Measurements from ENCODE around the gene KCTD21. TPM values are rescaled to one million over a fixed set of nuclear protein-coding genes. Genes with fewer than 3 reads are reported as not detected.

Gene KCTD21
- total and polyA plus RNA-seq, 2 experiments from 2014 or later = 5.7 to 13.1 TPM

DNA sequence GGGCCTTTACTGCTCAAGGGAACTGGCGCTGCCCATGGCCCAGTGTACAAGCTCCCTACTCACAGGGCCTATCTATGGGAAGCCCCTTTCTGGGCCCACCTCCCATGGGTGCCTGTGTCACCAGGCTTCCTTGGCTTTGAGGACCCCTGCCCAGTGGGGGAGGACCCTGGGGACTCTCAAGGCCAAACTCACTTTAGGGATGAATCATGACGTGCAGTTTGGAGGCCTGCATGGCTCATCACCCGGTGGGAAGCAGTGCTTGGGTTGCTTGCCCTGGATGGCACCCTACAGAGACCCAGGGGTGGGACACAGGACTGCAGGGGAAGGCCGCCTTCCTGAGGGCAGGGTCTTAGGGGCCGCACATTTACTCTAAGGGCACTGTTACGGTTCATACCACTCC, 16.5 kb downstream of the KCTD21 start:
- Histone ChIP-seq H3K9me2 (ENCODE audit: insufficient read depth) (no peaks in the 10 kb centered on the region), H3K36me3 (ENCODE audit: low read depth) (peaks cover 8% of the 10 kb centered on the region; the same call in 1 of the 2 replicates), H3K27me3 (replicated peaks; ENCODE audit: insufficient read depth) (no peaks in the 10 kb centered on the region), H3K9ac (no peak overlapping the region), H3K79me2 (ENCODE audit: insufficient read depth) (peaks cover 7% of the 10 kb centered on the region), H3K4me1 (ENCODE audit: insufficient read depth) (peaks cover 18% of the 10 kb centered on the region), H3K9me3 (ENCODE audit: low read depth) (no peaks in the 10 kb centered on the region), H3K4me3 (no peak overlapping the region), H3F3A (ENCODE audit: insufficient read depth) (peaks cover 20% of the 10 kb centered on the region), H2AFZ (no peak overlapping the region), H3K4me2 (ENCODE audit: unreplicated experiment) (no peak overlapping the region), H3K27ac (no peak overlapping the region), H4K20me1 (ENCODE audit: insufficient read depth) (no peaks in the 10 kb centered on the region)
- no peak for DNase-seq
- TF ChIP-seq EZH2phosphoT487 (IDR thresholded peaks at IDR 0.05; ENCODE audit: insufficient read depth, low read depth) = no peak
- no peak for TF ChIP-seq EZH2 (IDR thresholded peaks at IDR 0.05; ENCODE audit: insufficient read depth, poor library complexity, severe bottlenecking)
- 88 to 94% methylated on average over 6 of the region's 6 CpGs for WGBS, 2 experiments (ENCODE audit: low coverage in 1 of 2, low lambda C conversion rate in 2 of 2, missing lambda C conversion rate in 2 of 2)
- in situ Hi-C loops (cut with MboI) = no loop called here

GRCh38 chr11:78170874-78171549, 17.4 kb downstream of the KCTD21 start:
- Histone ChIP-seq H3K4me1 (ENCODE audit: insufficient read depth) (peaks cover 18% of the 10 kb centered on the region), H3F3A (ENCODE audit: insufficient read depth) (peaks cover 20% of the 10 kb centered on the region), H3K27ac (no peak overlapping the region), H3K9ac (no peak overlapping the region), H3K9me3 (ENCODE audit: low read depth) (no peaks in the 10 kb centered on the region), H3K4me2 (ENCODE audit: unreplicated experiment) (no peak overlapping the region), H3K79me2 (ENCODE audit: insufficient read depth) (peaks cover under 1% of the 10 kb centered on the region; the same call in 1 of the 2 replicates), H3K36me3 (ENCODE audit: low read depth) (peaks cover 8% of the 10 kb centered on the region; the same call in 1 of the 2 replicates), H3K27me3 (replicated peaks; ENCODE audit: insufficient read depth) (no peaks in the 10 kb centered on the region), H4K20me1 (ENCODE audit: insufficient read depth) (no peaks in the 10 kb centered on the region), H3K9me2 (ENCODE audit: insufficient read depth) (no peaks in the 10 kb centered on the region), H3K4me3 (no peak overlapping the region), H2AFZ (no peak overlapping the region)
- in situ Hi-C loops (cut with MboI) = no loop called here
- DNase-seq = no peak
- no peak for TF ChIP-seq EZH2phosphoT487 (IDR thresholded peaks at IDR 0.05; ENCODE audit: insufficient read depth, low read depth)
- no peak for TF ChIP-seq EZH2 (IDR thresholded peaks at IDR 0.05; ENCODE audit: insufficient read depth, poor library complexity, severe bottlenecking)
- 77 to 83% methylated on average over 7 of the region's 7 CpGs for WGBS, 2 experiments (ENCODE audit: low coverage in 1 of 2, low lambda C conversion rate in 2 of 2, missing lambda C conversion rate in 2 of 2)

DNA sequence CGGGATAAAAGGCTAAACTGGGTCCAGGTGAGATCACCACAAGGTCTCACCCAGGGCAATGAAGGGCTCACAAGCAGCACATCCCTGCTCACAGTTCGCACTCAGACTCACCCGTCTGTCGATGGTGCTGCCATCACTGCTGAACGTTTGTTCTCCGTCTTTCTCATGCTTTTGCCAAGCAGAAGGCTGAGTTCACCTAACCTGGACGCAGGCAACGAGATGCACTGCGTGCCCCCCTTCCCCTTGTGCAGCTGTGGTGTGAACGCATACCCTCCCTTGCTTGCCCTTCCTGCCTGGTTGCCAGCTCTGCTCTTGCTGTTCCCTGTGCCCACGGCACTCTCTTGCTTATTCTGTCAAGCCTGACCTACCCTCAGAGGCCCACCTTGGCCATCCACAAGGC, 18.0 kb downstream of the KCTD21 start:
- Histone ChIP-seq H3F3A (ENCODE audit: insufficient read depth) (peaks cover 20% of the 10 kb centered on the region), H3K27me3 (replicated peaks; ENCODE audit: insufficient read depth) (no peaks in the 10 kb centered on the region), H3K9ac (no peak overlapping the region), H3K4me3 (no peak overlapping the region), H3K4me1 (ENCODE audit: insufficient read depth) (peaks cover 18% of the 10 kb centered on the region), H3K27ac (no peak overlapping the region), H3K9me2 (ENCODE audit: insufficient read depth) (no peaks in the 10 kb centered on the region), H3K4me2 (ENCODE audit: unreplicated experiment) (no peak overlapping the region), H3K36me3 (ENCODE audit: low read depth) (peaks cover 8% of the 10 kb centered on the region; the same call in 1 of the 2 replicates), H4K20me1 (ENCODE audit: insufficient read depth) (no peaks in the 10 kb centered on the region), H2AFZ (no peak overlapping the region), H3K9me3 (ENCODE audit: low read depth) (no peaks in the 10 kb centered on the region), H3K79me2 (ENCODE audit: insufficient read depth) (no peaks in the 10 kb centered on the region)
- in situ Hi-C loops (cut with MboI) = no loop called here
- DNase-seq = no peak
- no peak for TF ChIP-seq EZH2phosphoT487 (IDR thresholded peaks at IDR 0.05; ENCODE audit: insufficient read depth, low read depth)
- no peak for TF ChIP-seq EZH2 (IDR thresholded peaks at IDR 0.05; ENCODE audit: insufficient read depth, poor library complexity, severe bottlenecking)
- 87 to 91% methylated on average over 11 of the region's 11 CpGs for WGBS, 2 experiments (ENCODE audit: low coverage in 1 of 2, low lambda C conversion rate in 2 of 2, missing lambda C conversion rate in 2 of 2)

DNA sequence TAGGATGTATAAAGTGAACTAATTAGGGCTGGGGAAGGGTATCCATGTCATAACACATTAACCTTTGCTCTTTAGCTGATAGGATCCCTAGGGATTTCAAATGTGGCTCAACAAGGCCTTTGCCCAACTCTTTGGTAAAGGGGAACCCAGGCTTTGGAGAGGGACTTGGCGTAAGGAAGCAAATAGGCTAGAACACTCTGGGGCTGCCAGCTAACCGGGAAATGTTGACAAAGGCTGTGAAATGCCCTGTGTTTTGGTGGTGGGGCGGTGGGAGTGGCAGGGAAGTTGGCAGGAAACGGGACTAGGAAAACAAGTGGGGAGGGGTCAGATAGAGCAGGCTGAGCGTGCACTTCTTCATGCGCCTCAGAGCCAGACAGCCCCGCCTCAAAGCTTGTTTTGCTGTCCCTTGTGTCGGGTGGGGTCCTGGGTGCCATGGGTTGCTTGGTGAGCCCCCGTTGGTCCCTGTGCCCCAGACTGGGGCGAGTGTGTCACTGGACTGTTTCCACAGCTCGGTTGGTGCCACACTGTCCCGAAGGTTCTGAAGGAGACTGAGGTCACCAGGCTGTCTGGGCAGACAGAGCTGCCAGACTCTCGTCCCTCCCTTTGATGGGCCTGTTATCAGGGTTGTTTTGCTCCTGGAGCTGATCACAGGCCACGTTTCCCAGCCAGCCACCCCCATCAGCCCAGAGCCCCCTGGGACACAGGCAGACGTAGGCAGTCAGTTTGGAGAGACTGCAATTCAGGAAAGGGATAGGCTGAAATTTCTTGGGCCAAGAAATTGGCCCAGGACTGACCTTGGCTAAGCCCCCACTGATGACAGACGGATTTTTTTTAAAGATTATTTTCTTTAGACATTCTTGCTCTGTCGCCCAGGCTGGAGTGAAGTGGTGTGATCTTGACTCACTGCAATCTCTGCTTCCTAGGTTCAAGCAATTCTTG, 19.6 kb downstream of the KCTD21 start:
- Histone ChIP-seq H3K4me2 (ENCODE audit: unreplicated experiment) (peak overlapping the region; percentile 45), H3K27ac (peak overlapping the region; percentile 92), H3F3A (ENCODE audit: insufficient read depth) (peaks cover 20% of the 10 kb centered on the region), H3K36me3 (ENCODE audit: low read depth) (peaks cover 8% of the 10 kb centered on the region; the same call in 1 of the 2 replicates), H2AFZ (peak overlapping the region; percentile 70), H3K4me3 (no peak overlapping the region), H3K9me2 (ENCODE audit: insufficient read depth) (no peaks in the 10 kb centered on the region), H3K9me3 (ENCODE audit: low read depth) (no peaks in the 10 kb centered on the region), H3K4me1 (ENCODE audit: insufficient read depth) (peaks cover 18% of the 10 kb centered on the region), H3K9ac (peak overlapping the region; percentile 76), H4K20me1 (ENCODE audit: insufficient read depth) (no peaks in the 10 kb centered on the region), H3K79me2 (ENCODE audit: insufficient read depth) (no peaks in the 10 kb centered on the region), H3K27me3 (replicated peaks; ENCODE audit: insufficient read depth) (no peaks in the 10 kb centered on the region)
- 21 to 24% methylated on average over 16 to 17 of the region's 17 CpGs for WGBS, 2 experiments (ENCODE audit: low coverage in 1 of 2, low lambda C conversion rate in 2 of 2, missing lambda C conversion rate in 2 of 2)
- peak; percentile 85 for DNase-seq
- TF ChIP-seq EZH2 (IDR thresholded peaks at IDR 0.05; ENCODE audit: insufficient read depth, poor library complexity, severe bottlenecking) (no peak), EZH2phosphoT487 (IDR thresholded peaks at IDR 0.05; ENCODE audit: insufficient read depth, low read depth) (no peak)
- in situ Hi-C loops (cut with MboI) = no loop called here
